H1 (cell line): ENCODE data around the gene HORMAD2. TPM values are rescaled to one million over a fixed set of nuclear protein-coding genes. Genes with fewer than 3 reads are reported as not detected.

Source experiments
- CTCF ChIA-PET: fragments of 300-600 bp; sonication (Branson Sonifier 250); formaldehyde crosslinking; loops from one replicate; lab custom pipeline; 2021; ENCODE audit not compliant: partially characterized antibody; lab: Charles Lee
- POLR2A ChIA-PET: fragments of 300-600 bp; sonication (Branson Sonifier 250); formaldehyde crosslinking; loops from one replicate; lab custom pipeline; 2021; ENCODE audit warnings: inconsistent platforms; ENCODE audit not compliant: partially characterized antibody; lab: Charles Lee
- DNase-seq, 2 experiments: peaks; one replicate each; pipeline versions ENCODE4 v3.0.0 to v3.0.0-alpha.2; 2010 to 2022; ENCODE audit warnings: low spot score in 2 of 2, low read depth in 1 of 2, mixed read lengths in 1 of 2
- FAIRE-seq: peaks from 2 replicates; lab custom pipeline; 2011; peaks lifted over from hg19 to GRCh38; lab: Jason Lieb, UNC
- H2AFZ ChIP-seq: 2 replicates; pipeline ENCODE4 v1.8.1; 2012; ENCODE audit warnings: low read length, inconsistent platforms
- H2AK5ac ChIP-seq: 2 replicates; pipeline ENCODE4 v1.6.1; 2013; ENCODE audit warnings: low read depth, low read length
- H2BK120ac ChIP-seq: replicated peaks from 2 replicates; pipeline ENCODE3; 2013; ENCODE audit warnings: low read depth, low read length, inconsistent platforms
- H2BK12ac ChIP-seq: 2 replicates; pipeline ENCODE4 v1.6.1; 2013; ENCODE audit warnings: low read depth, low read length
- H2BK15ac ChIP-seq: 2 replicates; pipeline ENCODE4 v1.6.1; 2013; ENCODE audit warnings: low read length
- H2BK20ac ChIP-seq: 2 replicates; pipeline ENCODE4 v1.6.1; 2013; ENCODE audit warnings: low read length
- H2BK5ac ChIP-seq: 2 replicates; pipeline ENCODE4 v1.6.1; 2013; ENCODE audit warnings: low read depth, low read length
- H3K14ac ChIP-seq: 2 replicates; pipeline ENCODE4 v1.6.1; 2013; ENCODE audit warnings: inconsistent platforms; ENCODE audit not compliant: insufficient read length
- H3K18ac ChIP-seq: 2 replicates; pipeline ENCODE4 v1.6.1; 2013; ENCODE audit warnings: low read length; ENCODE audit errors: extremely low read depth
- H3K23ac ChIP-seq: 2 replicates; pipeline ENCODE4 v1.6.1; 2013; ENCODE audit warnings: inconsistent platforms; ENCODE audit not compliant: insufficient read length
- H3K23me2 ChIP-seq: 2 replicates; pipeline ENCODE4 v1.6.1; 2013; ENCODE audit warnings: low read depth, low read length
- H3K27ac ChIP-seq: 2 replicates; pipeline ENCODE4 v1.6.1; 2011; ENCODE audit warnings: low read depth, low read length, inconsistent platforms
- H3K27me3 ChIP-seq, 4 experiments: replicated peaks in 1 of 4; 1 replicate in 1 of 4; 2 replicates in 3 of 4; pipeline versions ENCODE4 v1.6.1 to v1.8.1; 2011 to 2013; ENCODE audit warnings: low read length in 3 of 4, mild to moderate bottlenecking in 3 of 4, inconsistent platforms in 2 of 4, mixed read lengths in 2 of 4, moderate library complexity in 1 of 4; ENCODE audit not compliant: control insufficient read depth in 3 of 4, insufficient read depth in 3 of 4; ENCODE audit errors: extremely low read depth in 1 of 4
- H3K36me3 ChIP-seq, 4 experiments: 2 replicates each; pipeline versions ENCODE4 v1.6.1 to v1.8.1; 2011 to 2013; ENCODE audit warnings: mild to moderate bottlenecking in 4 of 4, low read length in 3 of 4, moderate library complexity in 2 of 4, control low read depth in 1 of 4, inconsistent platforms in 1 of 4; ENCODE audit not compliant: insufficient read depth in 4 of 4, control insufficient read depth in 2 of 4
- H3K4ac ChIP-seq: replicated peaks from 2 replicates; pipeline ENCODE3; 2013; ENCODE audit warnings: low read length, low read depth, mixed read lengths, inconsistent platforms; ENCODE audit not compliant: insufficient read length
- H3K4me1 ChIP-seq, 4 experiments: replicated peaks in 1 of 4; 1 replicate in 1 of 4; 2 replicates in 3 of 4; pipeline versions ENCODE4 v1.6.1 to v1.8.1; 2011 to 2013; ENCODE audit warnings: low read length in 3 of 4, inconsistent platforms in 2 of 4, mixed read lengths in 1 of 4; ENCODE audit not compliant: insufficient read depth in 4 of 4, control insufficient read depth in 3 of 4
- H3K4me2 ChIP-seq, 2 experiments: 2 replicates each; pipeline versions ENCODE4 v1.6.1 to v1.8.1; 2011 to 2013; ENCODE audit warnings: low read depth in 2 of 2, low read length in 2 of 2, control low read depth in 1 of 2, inconsistent platforms in 1 of 2, mild to moderate bottlenecking in 1 of 2; ENCODE audit not compliant: insufficient read depth in 1 of 2
- H3K4me3 ChIP-seq, 4 experiments: fragments of 200-600, 300-600 bp in 1 of 4; sonication (generic), shearing (Covaris generic), sonication (Bioruptor Twin) in 1 of 4; 2 replicates each; pipeline versions ENCODE4 v1.5.1 to v1.8.1; 2011 to 2016; ENCODE audit warnings: low read length in 4 of 4, low read depth in 3 of 4, control low read depth in 2 of 4, inconsistent platforms in 2 of 4, mild to moderate bottlenecking in 2 of 4, mixed read lengths in 1 of 4, moderate library complexity in 1 of 4; ENCODE audit not compliant: insufficient read depth in 2 of 4; ENCODE audit errors: extremely low read depth in 1 of 4
- H3K56ac ChIP-seq: replicated peaks from 2 replicates; pipeline ENCODE3; 2013; ENCODE audit warnings: low read depth, mild to moderate bottlenecking, mixed read lengths, low read length, inconsistent platforms; ENCODE audit not compliant: insufficient read length
- H3K79me1 ChIP-seq: 2 replicates; pipeline ENCODE4 v1.6.1; 2013; ENCODE audit warnings: low read depth, low read length, control low read depth
- H3K79me2 ChIP-seq, 2 experiments: 2 replicates each; pipeline versions ENCODE4 v1.6.1 to v1.8.1; 2012 to 2013; ENCODE audit warnings: low read length in 2 of 2, mild to moderate bottlenecking in 2 of 2, inconsistent platforms in 1 of 2; ENCODE audit not compliant: insufficient read depth in 2 of 2, control insufficient read depth in 1 of 2
- H3K9ac ChIP-seq, 4 experiments: replicated peaks in 1 of 4; 1 replicate in 1 of 4; 2 replicates in 3 of 4; pipeline versions ENCODE4 v1.6.1 to v1.8.1; 2011 to 2013; ENCODE audit warnings: low read depth in 3 of 4, low read length in 3 of 4, control low read depth in 2 of 4, mild to moderate bottlenecking in 2 of 4, moderate library complexity in 2 of 4, inconsistent platforms in 1 of 4; ENCODE audit errors: extremely low read depth in 1 of 4
- H3K9me3 ChIP-seq, 2 experiments: 2 replicates each; pipeline versions ENCODE4 v1.6.1 to v1.8.1; 2012 to 2013; ENCODE audit warnings: mild to moderate bottlenecking in 2 of 2, moderate library complexity in 2 of 2, control low read depth in 1 of 2, inconsistent platforms in 1 of 2, low read depth in 1 of 2, low read length in 1 of 2, mixed read lengths in 1 of 2; ENCODE audit not compliant: insufficient read depth in 2 of 2
- H4K20me1 ChIP-seq, 2 experiments: replicated peaks in 1 of 2; 2 replicates each; pipeline versions ENCODE3 to v1.8.1; 2011 to 2013; ENCODE audit warnings: inconsistent platforms in 2 of 2, low read length in 2 of 2, mild to moderate bottlenecking in 1 of 2; ENCODE audit not compliant: insufficient read depth in 2 of 2, control insufficient read depth in 1 of 2
- H4K5ac ChIP-seq: 2 replicates; pipeline ENCODE4 v1.6.1; 2013; ENCODE audit warnings: low read length, low read depth, mixed read lengths, inconsistent platforms; ENCODE audit not compliant: insufficient read length
- H4K8ac ChIP-seq: 2 replicates; pipeline ENCODE4 v1.8.0; 2013; ENCODE audit warnings: mild to moderate bottlenecking, moderate library complexity, low read length, inconsistent platforms; ENCODE audit not compliant: insufficient read depth; ENCODE audit errors: extremely low read depth
- H4K91ac ChIP-seq: replicated peaks from 2 replicates; pipeline ENCODE3; 2013; ENCODE audit warnings: low read length, mixed read lengths, inconsistent platforms; ENCODE audit not compliant: insufficient read length
- CBX8 ChIP-seq: fragments of 300-800, 300-1000 bp; sonication (generic); IDR thresholded peaks from 2 replicates; pipeline ENCODE4 v1.7.1; 2016; ENCODE audit warnings: low read depth, low read length, borderline replicate concordance
- CREB1 ChIP-seq: IDR thresholded peaks from 2 replicates; pipeline ENCODE4 v1.6.1; 2012; ENCODE audit warnings: inconsistent platforms
- EGR1 ChIP-seq: IDR thresholded peaks from 2 replicates; pipeline ENCODE4 v1.6.1; 2011; ENCODE audit warnings: low read depth, low read length, borderline replicate concordance
- GTF2F1 ChIP-seq: IDR thresholded peaks from 2 replicates; pipeline ENCODE4 v1.6.1; 2012; ENCODE audit warnings: low read depth, low read length, improper control_type of control experiment, borderline replicate concordance
- HDAC6 ChIP-seq: IDR thresholded peaks from one replicate; pipeline ENCODE4 v1.7.1; 2012; ENCODE audit warnings: low read depth, mild to moderate bottlenecking, inconsistent platforms, low read length, moderate library complexity
- JUN ChIP-seq: IDR thresholded peaks from 2 replicates; pipeline ENCODE4 v1.6.1; 2011; ENCODE audit warnings: low read depth, mild to moderate bottlenecking, improper control_type of control experiment, low read length
- KDM4A ChIP-seq: IDR thresholded peaks from one replicate; pipeline ENCODE4 v1.7.1; 2012; ENCODE audit warnings: low read depth, mild to moderate bottlenecking, moderate library complexity, low read length, inconsistent platforms; ENCODE audit not compliant: severe bottlenecking
- KDM5A ChIP-seq: fragments of 200-600 bp; IDR thresholded peaks from 2 replicates; pipeline ENCODE4 v1.7.1; 2012; ENCODE audit warnings: mild to moderate bottlenecking, low read length, inconsistent platforms, mixed read lengths
- RBBP5 ChIP-seq: IDR thresholded peaks from 2 replicates; pipeline ENCODE4 v1.7.1; 2012; ENCODE audit warnings: low read depth, mild to moderate bottlenecking, inconsistent platforms, low read length, moderate library complexity, borderline replicate concordance
- SIN3A ChIP-seq, 2 experiments: IDR thresholded peaks in 1 of 2; conservative IDR thresholded peaks in 1 of 2; 2 replicates each; pipeline ENCODE4 v1.6.1; 2011 to 2012; ENCODE audit warnings: low read length in 2 of 2, improper control_type of control experiment in 1 of 2, low read depth in 1 of 2, mild to moderate bottlenecking in 1 of 2
- SP2 ChIP-seq: IDR thresholded peaks from 2 replicates; pipeline ENCODE4 v1.6.1; 2012; ENCODE audit warnings: mild to moderate bottlenecking, low read length, inconsistent platforms
- SUZ12 ChIP-seq: fragments of 200-600 bp; sonication (generic); IDR thresholded peaks from 2 replicates; pipeline ENCODE4 v1.6.1; 2012; ENCODE audit warnings: mild to moderate bottlenecking, inconsistent platforms, low read length, moderate library complexity, mixed read lengths
- TAF7 ChIP-seq: optimal IDR thresholded peaks from 2 replicates; pipeline ENCODE3; 2011; ENCODE audit warnings: low read depth, mild to moderate bottlenecking, inconsistent platforms, low read length, moderate library complexity, borderline replicate concordance
- TBP ChIP-seq: IDR thresholded peaks from 2 replicates; pipeline ENCODE4 v1.6.1; 2011; ENCODE audit warnings: low read depth, low read length, improper control_type of control experiment
- TCF12 ChIP-seq: IDR thresholded peaks from 2 replicates; pipeline ENCODE4 v1.6.1; 2011; ENCODE audit warnings: low read depth, mild to moderate bottlenecking, low read length
- ZNF274 ChIP-seq: IDR thresholded peaks from 2 replicates; pipeline ENCODE4 v1.7.0; 2012; ENCODE audit warnings: low read length, borderline replicate concordance; ENCODE audit errors: extremely low read depth
- WGBS, 2 experiments: shearing (Covaris generic) in 1 of 2; methylation state at CpG; one replicate each; pipeline versions ENCODE4 v1.1.6 to v1.1.7; 2013 to 2015; ENCODE audit warnings: low lambda C conversion rate in 2 of 2, mixed read lengths in 2 of 2, inconsistent platforms in 1 of 2, low coverage in 1 of 2, missing lambda C conversion rate in 1 of 2; ENCODE audit not compliant: insufficient replicate concordance in 2 of 2, insufficient coverage in 1 of 2, insufficient read length in 1 of 2; ENCODE audit errors: extremely low coverage in 1 of 2, missing lambda C conversion rate in 1 of 2; 5-methylcytosine and 5-hydroxymethylcytosine counted together
- polyA plus RNA-seq, 7 experiments: library from polyadenylated mRNA; depleted of rRNA in 3 of 7; stranded (reverse) in 5 of 7; unstranded in 2 of 7; fragments of >200 nt in 5 of 7; fragments of 200-250 nt in 2 of 7; gene quantifications; 1 replicate in 5 of 7; 2 replicates in 1 of 7; 4 replicates in 1 of 7; pipeline versions ENCODE4 v1.2.1 to v1.2.3, GENCODE V29; 2011 to 2013; ENCODE audit warnings: missing spikeins in 2 of 7, mixed read lengths in 2 of 7
- total RNA-seq: library from RNA; stranded (reverse); fragmentation: NEBNext Ultra II Directional; extraction: Animal tissue kit (Norgen Biotek cat#: 25700); gene quantifications from 2 replicates; pipeline ENCODE4 v1.2.1, GENCODE V29; 2021

Gene HORMAD2
- total and polyA plus RNA-seq, 2 of the 8 experiments (the other 6 are each of a cell fraction or from before 2014, with no cell fraction given) = 0.03 TPM; not detected in 1

- Histone ChIP-seq H3K4me1 (no peaks in the 10 kb centered on the region), H3K27ac (no peak overlapping the region), H4K91ac (no peak overlapping the region), H3K4ac (no peak overlapping the region), H3K23ac (no peak overlapping the region), H3K18ac (no peak overlapping the region), H3K79me1 (no peaks in the 10 kb centered on the region), H3K79me2 (no peaks in the 10 kb centered on the region), H2AFZ (no peak overlapping the region), H3K23me2 (no peaks in the 10 kb centered on the region), H2AK5ac (no peak overlapping the region), H2BK120ac (no peak overlapping the region), H3K56ac (no peak overlapping the region), H2BK5ac (no peak overlapping the region), H4K5ac (no peak overlapping the region), H2BK20ac (no peak overlapping the region), H3K4me2 (no peak overlapping the region), H4K20me1 (no peaks in the 10 kb centered on the region), H3K14ac (no peak overlapping the region), H3K27me3 (no peaks in the 10 kb centered on the region), H3K36me3 (no peaks in the 10 kb centered on the region), H3K4me3 (no peak overlapping the region), H2BK15ac (no peak overlapping the region), H3K9me3 (no peaks in the 10 kb centered on the region; a peak in 1 of 4 replicates), H2BK12ac (no peak overlapping the region), H4K8ac (no peak overlapping the region), H3K9ac (no peak overlapping the region)
- POLR2A ChIA-PET = no interaction called here
- CTCF ChIA-PET = interaction anchor here (1.5 kb wide), 1 partner anchor 169 kb away, joined by 5 read pairs; no protein-coding TSS in a partner anchor
- no peak for DNase-seq
- 78% methylated on average over 2 of the region's 2 CpGs; no CpG with 5 or more reads in 1 of the 2 experiments for WGBS, 2 experiments
- FAIRE-seq = no peak
- TF ChIP-seq EGR1 = no peak
- no peak for TF ChIP-seq ZNF274
- no peak for TF ChIP-seq RBBP5
- no peak for TF ChIP-seq SP2
- TF ChIP-seq JUN = no peak
- no peak for TF ChIP-seq TBP
- TF ChIP-seq TAF7 = no peak
- no peak for TF ChIP-seq KDM4A
- no peak for TF ChIP-seq CREB1
- no peak for TF ChIP-seq CBX8
- TF ChIP-seq GTF2F1 = no peak
- no peak for TF ChIP-seq TCF12
- no peak for TF ChIP-seq KDM5A
- no peak for TF ChIP-seq HDAC6
- no peak for TF ChIP-seq SUZ12
- no peak for TF ChIP-seq SIN3A (conservative IDR thresholded peaks at IDR 0.05 in 1 of 2, IDR thresholded peaks at IDR 0.05 in 1 of 2; ENCODE audit: low read depth in 1 of 2, low read length in 2 of 2)
Observed at GRCh38 chr22:30086496-30086895, 6.2 kb downstream of the HORMAD2 start.
